WI38 (cell line): ENCODE data around the gene TMEM108.

Source experiments
- H3K4me3 ChIP-seq: 2 replicates; pipeline ENCODE4 v1.5.1; 2011; ENCODE audit warnings: low read depth, mild to moderate bottlenecking, control low read depth, low read length
- TF ChIP-seq, protein P1 (sequence below): IDR thresholded peaks from 2 replicates; pipeline ENCODE4 v1.5.1; 2012; ENCODE audit warnings: low read depth, mild to moderate bottlenecking, control low read depth, low read length

The TMEM108 gene

GRCh38 chr3:133271042-133271441 is 232.9 kb downstream of the TMEM108 start:
- TF ChIP-seq, protein P1, sequence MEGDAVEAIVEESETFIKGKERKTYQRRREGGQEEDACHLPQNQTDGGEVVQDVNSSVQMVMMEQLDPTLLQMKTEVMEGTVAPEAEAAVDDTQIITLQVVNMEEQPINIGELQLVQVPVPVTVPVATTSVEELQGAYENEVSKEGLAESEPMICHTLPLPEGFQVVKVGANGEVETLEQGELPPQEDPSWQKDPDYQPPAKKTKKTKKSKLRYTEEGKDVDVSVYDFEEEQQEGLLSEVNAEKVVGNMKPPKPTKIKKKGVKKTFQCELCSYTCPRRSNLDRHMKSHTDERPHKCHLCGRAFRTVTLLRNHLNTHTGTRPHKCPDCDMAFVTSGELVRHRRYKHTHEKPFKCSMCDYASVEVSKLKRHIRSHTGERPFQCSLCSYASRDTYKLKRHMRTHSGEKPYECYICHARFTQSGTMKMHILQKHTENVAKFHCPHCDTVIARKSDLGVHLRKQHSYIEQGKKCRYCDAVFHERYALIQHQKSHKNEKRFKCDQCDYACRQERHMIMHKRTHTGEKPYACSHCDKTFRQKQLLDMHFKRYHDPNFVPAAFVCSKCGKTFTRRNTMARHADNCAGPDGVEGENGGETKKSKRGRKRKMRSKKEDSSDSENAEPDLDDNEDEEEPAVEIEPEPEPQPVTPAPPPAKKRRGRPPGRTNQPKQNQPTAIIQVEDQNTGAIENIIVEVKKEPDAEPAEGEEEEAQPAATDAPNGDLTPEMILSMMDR: no peak
- no peak overlapping the region for H3K4me3 ChIP-seq

DNA sequence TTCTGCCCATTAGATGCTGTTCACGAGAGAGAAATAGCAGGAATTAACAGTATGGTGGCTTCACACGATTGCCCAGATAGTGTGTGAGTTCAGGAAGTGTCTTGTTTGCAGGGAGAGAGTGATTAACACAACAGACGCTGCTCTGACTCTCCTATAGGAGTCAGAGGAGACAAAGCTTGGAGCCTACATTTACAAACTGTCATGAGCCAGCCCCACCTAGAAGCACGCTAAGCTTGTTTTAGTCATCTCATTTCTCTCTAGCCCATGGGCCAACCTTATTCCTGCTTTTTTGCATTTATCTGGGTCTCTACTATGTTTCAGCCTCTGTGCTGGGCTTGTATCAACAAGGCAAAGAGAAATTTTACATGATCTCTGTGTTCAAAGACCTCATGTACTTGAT is 233.3 kb downstream of the TMEM108 start:
- H3K4me3 ChIP-seq: no peak overlapping the region
- TF ChIP-seq, protein P1: no peak

DNA sequence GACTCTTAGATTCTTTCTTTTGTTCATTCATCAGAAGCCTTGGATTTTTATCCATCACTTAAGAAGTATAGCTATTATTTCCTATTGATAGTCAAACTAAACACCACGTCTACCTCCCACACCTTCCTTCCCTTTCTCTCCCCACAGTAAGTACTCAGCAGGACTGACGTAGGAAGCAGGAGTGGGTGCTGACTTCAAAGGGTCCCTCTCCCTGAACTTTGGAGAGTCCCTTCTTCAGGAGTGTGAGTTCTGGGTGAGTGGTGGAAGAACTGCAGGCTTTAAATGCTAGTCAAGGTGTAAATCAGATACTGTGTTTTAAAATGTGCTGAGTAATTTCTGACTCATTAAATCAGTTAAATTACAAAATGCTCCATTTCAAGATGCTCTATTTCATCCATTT is 235.2 kb downstream of the TMEM108 start:
- TF ChIP-seq, protein P1: no peak
- H3K4me3 ChIP-seq: no peak overlapping the region

GRCh38 chr3:133274477-133274876 is 236.3 kb downstream of the TMEM108 start:
- H3K4me3 ChIP-seq: no peak overlapping the region
- TF ChIP-seq, protein P1: no peak

GRCh38 chr3:133276594-133276993 is 238.4 kb downstream of the TMEM108 start:
- TF ChIP-seq, protein P1: no peak
- no peak overlapping the region for H3K4me3 ChIP-seq

- TF ChIP-seq, protein P1: no peak
- H3K4me3 ChIP-seq: no peak overlapping the region
Measured at GRCh38 chr3:133277813-133278212, 239.6 kb downstream of the TMEM108 start.

DNA sequence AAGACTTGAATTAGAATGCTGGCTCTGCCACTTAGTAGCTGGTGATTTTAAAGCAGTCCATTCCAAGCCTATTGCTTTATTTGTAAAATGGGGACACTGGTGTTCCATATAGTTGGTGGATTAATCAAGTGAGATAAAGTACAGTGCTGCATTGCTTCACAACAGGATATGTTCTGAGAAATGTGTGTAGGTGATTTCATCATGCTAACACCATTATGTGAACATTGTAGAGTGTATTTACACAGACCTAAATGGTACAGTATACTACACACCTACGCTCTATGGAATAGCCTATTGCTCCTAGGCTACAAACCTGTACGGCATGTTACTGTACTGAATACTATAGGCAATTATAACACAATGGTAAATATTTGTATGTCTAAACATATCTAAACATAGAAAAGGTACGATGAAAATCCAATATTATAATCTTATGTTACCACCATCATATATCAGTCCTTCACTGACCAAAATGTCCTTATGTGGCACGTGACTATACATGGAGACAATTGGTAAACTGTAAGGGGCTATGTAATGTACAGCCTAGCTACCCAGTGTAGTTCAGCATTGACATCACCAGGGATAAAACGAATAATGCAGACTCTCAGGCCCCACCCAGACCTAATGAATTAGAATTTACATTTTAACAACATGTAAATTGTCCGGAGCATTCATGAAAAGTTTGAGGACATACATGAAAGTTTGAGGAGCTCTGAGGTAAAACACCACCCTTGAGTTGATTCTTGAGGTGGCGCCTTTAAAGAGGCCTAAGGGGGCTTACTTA is 240.3 kb downstream of the TMEM108 start:
- TF ChIP-seq, protein P1: no peak
- H3K4me3 ChIP-seq: no peak overlapping the region
